PC-9 (cell line): ENCODE measurements around the gene B4GALT7. TPM values are rescaled to one million over a fixed set of nuclear protein-coding genes. Genes with fewer than 3 reads are reported as not detected.

Experiments
- BruUV-seq: library from RNA; stranded (reverse); fragments of 400-500 nt; replicated peaks from 2 replicates; lab custom pipeline; 2021; lab: Mats Ljungman, UMichigan
- CTCF ChIA-PET: fragments of 300-600 bp; sonication (Branson Sonifier 250); formaldehyde crosslinking; loops from one replicate; lab custom pipeline; 2022; ENCODE audit warnings: antibody characterized with exemption; lab: Charles Lee
- POLR2A ChIA-PET: fragments of 300-600 bp; sonication (Branson Sonifier 250); formaldehyde crosslinking; loops from one replicate; lab custom pipeline; 2022; ENCODE audit warnings: antibody characterized with exemption; ENCODE audit not compliant: unreplicated experiment; lab: Charles Lee
- DNase-seq, 2 experiments: peaks; one replicate each; pipeline versions ENCODE4 v3.0.0 to v3.0.0-alpha.2; 2015 to 2022; ENCODE audit warnings: mixed read lengths in 1 of 2
- H2AFZ ChIP-seq: fragments of 200-600 bp; sonication (generic); 2 replicates; pipeline ENCODE4 v1.8.1; 2017; ENCODE audit warnings: antibody characterized with exemption
- H3F3A ChIP-seq: fragments of 200-600 bp; sonication (generic); 2 replicates; pipeline ENCODE4 v1.8.1; 2017; ENCODE audit warnings: antibody characterized with exemption, mild to moderate bottlenecking, low read depth; ENCODE audit not compliant: insufficient read depth
- H3K27ac ChIP-seq: fragments of 200-600 bp; sonication (generic); 2 replicates; pipeline ENCODE4 v1.6.1; 2016; ENCODE audit warnings: mixed run types
- H3K27me3 ChIP-seq: fragments of 200-600 bp; sonication (generic); 2 replicates; pipeline ENCODE4 v1.6.1; 2016; ENCODE audit warnings: low read depth, mixed run types; ENCODE audit not compliant: insufficient read depth
- H3K36me3 ChIP-seq: fragments of 200-600 bp; sonication (generic); 2 replicates; pipeline ENCODE4 v1.6.1; 2016; ENCODE audit warnings: low read depth, mixed run types
- H3K4me1 ChIP-seq: fragments of 200-600 bp; sonication (generic); replicated peaks from 2 replicates; pipeline ENCODE4 v1.6.1; 2016; ENCODE audit warnings: mixed run types; ENCODE audit not compliant: insufficient read depth
- H3K4me2 ChIP-seq: fragments of 200-600 bp; sonication (generic); 2 replicates; pipeline ENCODE4 v1.6.1; 2017; ENCODE audit warnings: mixed run types
- H3K4me3 ChIP-seq: fragments of 200-600 bp; sonication (generic); 2 replicates; pipeline ENCODE4 v1.6.1; 2016; ENCODE audit warnings: mixed run types
- H3K79me2 ChIP-seq: fragments of 200-600 bp; sonication (generic); 2 replicates; pipeline ENCODE4 v1.6.1; 2017; ENCODE audit warnings: low read depth, mixed run types
- H3K9me2 ChIP-seq: fragments of 200-600 bp; sonication (generic); 2 replicates; pipeline ENCODE4 v1.8.1; 2017; ENCODE audit warnings: mild to moderate bottlenecking; ENCODE audit not compliant: insufficient read depth
- H3K9me3 ChIP-seq: fragments of 200-600 bp; sonication (generic); 2 replicates; pipeline ENCODE4 v1.8.1; 2016; ENCODE audit warnings: low read depth; ENCODE audit not compliant: insufficient read depth
- H4K20me1 ChIP-seq: fragments of 200-600 bp; sonication (generic); 2 replicates; pipeline ENCODE4 v1.8.1; 2017; ENCODE audit not compliant: insufficient read depth
- EZH2 ChIP-seq: fragments of 200-600 bp; sonication (generic); IDR thresholded peaks from 2 replicates; pipeline ENCODE4 v1.8.0; 2017; ENCODE audit warnings: antibody characterized with exemption, low read depth
- intact Hi-C: fragments of 100-400 bp; cut with micrococcal nuclease; formaldehyde crosslinking; loops from one replicate; pipeline ENCODE4 v1.10.0; 2022; ENCODE audit not compliant: unreplicated experiment
- total RNA-seq: library from RNA; stranded (reverse); gene quantifications from 2 replicates; pipeline ENCODE4 v1.2.3, GENCODE V29; 2021
- TF ChIP-seq, protein P1 (sequence below): fragments of 200-600 bp; sonication (generic); conservative IDR thresholded peaks from 2 replicates; pipeline ENCODE4 v1.6.1; 2017; ENCODE audit warnings: mixed run types, antibody characterized with exemption, mild to moderate bottlenecking, moderate library complexity

The B4GALT7 gene
- total RNA-seq, 1 experiment from 2014 or later = 27.9 TPM

GRCh38 chr5:177605078-177605477, 5.1 kb downstream of the B4GALT7 start:
- Histone ChIP-seq H3K27ac (no peak overlapping the region), H3K4me3 (no peak overlapping the region), H3K79me2 (peaks cover 12% of the 10 kb centered on the region; the same call in 1 of the 2 replicates), H3K4me2 (no peak overlapping the region), H2AFZ (no peak overlapping the region), H4K20me1 (no peaks in the 10 kb centered on the region), H3K27me3 (no peaks in the 10 kb centered on the region), H3F3A (no peaks in the 10 kb centered on the region), H3K9me2 (no peaks in the 10 kb centered on the region), H3K36me3 (no peaks in the 10 kb centered on the region), H3K4me1 (peaks cover 7% of the 10 kb centered on the region; the same call in 1 of the 2 replicates), H3K9me3 (no peaks in the 10 kb centered on the region)
- CTCF ChIA-PET = no interaction called here
- DNase-seq = no peak
- intact Hi-C loops = loop anchor here (10.0 kb wide), 2 partner anchors 460 to 560 kb away; no protein-coding TSS in a partner anchor
- BruUV-seq = no TSS peak
- TF ChIP-seq, protein P1, sequence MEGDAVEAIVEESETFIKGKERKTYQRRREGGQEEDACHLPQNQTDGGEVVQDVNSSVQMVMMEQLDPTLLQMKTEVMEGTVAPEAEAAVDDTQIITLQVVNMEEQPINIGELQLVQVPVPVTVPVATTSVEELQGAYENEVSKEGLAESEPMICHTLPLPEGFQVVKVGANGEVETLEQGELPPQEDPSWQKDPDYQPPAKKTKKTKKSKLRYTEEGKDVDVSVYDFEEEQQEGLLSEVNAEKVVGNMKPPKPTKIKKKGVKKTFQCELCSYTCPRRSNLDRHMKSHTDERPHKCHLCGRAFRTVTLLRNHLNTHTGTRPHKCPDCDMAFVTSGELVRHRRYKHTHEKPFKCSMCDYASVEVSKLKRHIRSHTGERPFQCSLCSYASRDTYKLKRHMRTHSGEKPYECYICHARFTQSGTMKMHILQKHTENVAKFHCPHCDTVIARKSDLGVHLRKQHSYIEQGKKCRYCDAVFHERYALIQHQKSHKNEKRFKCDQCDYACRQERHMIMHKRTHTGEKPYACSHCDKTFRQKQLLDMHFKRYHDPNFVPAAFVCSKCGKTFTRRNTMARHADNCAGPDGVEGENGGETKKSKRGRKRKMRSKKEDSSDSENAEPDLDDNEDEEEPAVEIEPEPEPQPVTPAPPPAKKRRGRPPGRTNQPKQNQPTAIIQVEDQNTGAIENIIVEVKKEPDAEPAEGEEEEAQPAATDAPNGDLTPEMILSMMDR = no peak
- TF ChIP-seq EZH2 = no peak
- POLR2A ChIA-PET = no interaction called here

DNA sequence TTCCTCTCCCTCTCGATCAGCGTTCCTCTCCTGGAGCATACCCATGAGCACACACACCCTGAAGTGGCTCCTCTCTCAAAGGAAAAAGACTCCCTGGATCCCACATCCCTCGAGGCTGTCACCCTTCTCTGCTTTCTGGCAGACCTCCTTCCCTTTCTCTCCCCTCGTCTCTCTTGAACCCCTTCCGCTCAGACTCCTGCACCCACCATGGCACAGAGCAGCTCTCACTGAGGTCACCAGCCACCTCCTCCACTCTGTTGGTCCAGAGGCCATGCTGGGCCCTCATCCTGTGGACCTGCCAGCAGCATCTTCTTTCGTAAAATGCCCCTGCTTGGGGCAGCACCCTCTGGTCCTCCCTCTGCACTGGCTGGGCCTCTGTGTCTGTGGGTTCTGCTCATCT, 5.7 kb downstream of the B4GALT7 start:
- Histone ChIP-seq H3K4me3 (no peak overlapping the region), H3K27ac (no peak overlapping the region), H2AFZ (no peak overlapping the region), H3K36me3 (no peaks in the 10 kb centered on the region), H3K4me2 (no peak overlapping the region), H3K79me2 (peaks cover 11% of the 10 kb centered on the region; the same call in 1 of the 2 replicates), H3F3A (no peaks in the 10 kb centered on the region), H3K4me1 (peaks cover 7% of the 10 kb centered on the region; the same call in 1 of the 2 replicates), H3K27me3 (no peaks in the 10 kb centered on the region), H4K20me1 (no peaks in the 10 kb centered on the region), H3K9me3 (no peaks in the 10 kb centered on the region), H3K9me2 (no peaks in the 10 kb centered on the region)
- no peak for DNase-seq
- intact Hi-C loops = loop anchor here (10.0 kb wide), 2 partner anchors 459 to 559 kb away; no protein-coding TSS in a partner anchor
- BruUV-seq = no TSS peak
- POLR2A ChIA-PET = interaction anchor here (0.6 kb wide), 1 partner anchor 23 kb away, joined by 3 read pairs; no protein-coding TSS in a partner anchor
- CTCF ChIA-PET = interaction anchor here (0.5 kb wide), 1 partner anchor 13 kb away, joined by 16 read pairs; no protein-coding TSS in a partner anchor
- no peak for TF ChIP-seq EZH2

DNA sequence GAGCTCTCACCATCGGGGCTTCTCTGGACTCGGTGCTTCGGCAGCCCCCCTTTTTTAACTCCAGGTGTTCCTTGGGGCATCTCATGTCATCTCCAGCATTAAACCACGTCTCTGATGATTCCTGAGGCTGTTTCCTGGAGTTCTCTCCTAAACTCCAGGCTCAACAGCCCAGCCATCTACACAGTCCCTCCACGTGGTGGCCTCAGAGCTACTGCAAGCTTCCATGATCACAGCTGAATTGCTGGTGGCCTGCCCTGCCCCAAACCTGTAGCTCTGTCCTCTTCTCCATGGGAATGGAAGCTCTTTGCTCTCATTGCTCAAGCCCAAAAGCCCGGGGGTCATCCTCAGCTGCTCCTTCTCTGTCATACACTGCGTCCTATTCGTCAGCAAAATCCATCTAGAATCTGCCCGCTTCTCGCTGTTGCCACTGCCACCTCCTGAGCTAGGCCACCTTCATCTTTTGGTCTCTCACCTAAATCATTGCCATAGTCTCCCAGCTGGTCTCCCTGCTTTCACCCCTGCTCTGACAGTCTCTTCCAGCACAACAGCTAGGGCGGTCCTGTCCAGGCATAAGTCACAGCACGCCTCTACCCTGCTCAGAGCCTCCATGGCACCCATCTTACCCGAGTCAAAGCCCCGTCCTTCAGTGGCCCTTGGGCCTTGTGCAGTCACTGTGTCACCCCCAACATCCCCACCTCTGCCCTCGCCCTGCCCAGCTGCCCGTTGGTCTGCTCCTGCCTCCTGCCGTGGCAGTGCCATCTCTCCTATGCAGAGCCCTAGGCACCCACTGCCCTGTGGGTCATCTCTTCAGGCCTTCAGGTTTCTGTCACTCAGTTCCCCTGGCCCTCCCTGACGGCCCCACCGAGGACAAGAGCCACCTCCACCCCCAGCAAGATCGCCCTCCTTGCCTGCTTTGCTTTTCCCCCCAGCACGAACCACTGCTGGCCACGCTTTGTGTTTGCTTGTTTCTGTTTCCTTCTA, 6.4 kb downstream of the B4GALT7 start:
- Histone ChIP-seq H3K36me3 (no peaks in the 10 kb centered on the region), H3K9me2 (no peaks in the 10 kb centered on the region), H4K20me1 (no peaks in the 10 kb centered on the region), H2AFZ (no peak overlapping the region), H3K4me2 (no peak overlapping the region), H3K4me1 (0 out of 2 replicates have a peak, but pooled peaks cover under 1% of the 10 kb centered on the region), H3K27ac (no peak overlapping the region), H3F3A (no peaks in the 10 kb centered on the region), H3K4me3 (no peak overlapping the region), H3K9me3 (no peaks in the 10 kb centered on the region), H3K79me2 (peaks cover 4% of the 10 kb centered on the region; the same call in 1 of the 2 replicates), H3K27me3 (no peaks in the 10 kb centered on the region)
- intact Hi-C loops = loop anchor here (10.0 kb wide), 2 partner anchors 458 to 558 kb away; no protein-coding TSS in a partner anchor
- no peak for DNase-seq
- ChIA-PET POLR2A (interaction anchor here (0.6 kb wide), 1 partner anchor 22 kb away, joined by 3 read pairs; no protein-coding TSS in a partner anchor), CTCF (interaction anchor here (0.5 kb wide), 2 partner anchors 14 to 1911 kb away, joined by 8 to 16 read pairs; no protein-coding TSS in a partner anchor)
- no TSS peak for BruUV-seq
- TF ChIP-seq, protein P1 = no peak
- TF ChIP-seq EZH2 = no peak
